ENCODE results near the gene NR5A1. TPM values are rescaled to one million over a fixed set of nuclear protein-coding genes. Genes with fewer than 3 reads are reported as not detected.

The NR5A1 gene
- polyA plus RNA-seq, 3 donors, result not detected

DNA sequence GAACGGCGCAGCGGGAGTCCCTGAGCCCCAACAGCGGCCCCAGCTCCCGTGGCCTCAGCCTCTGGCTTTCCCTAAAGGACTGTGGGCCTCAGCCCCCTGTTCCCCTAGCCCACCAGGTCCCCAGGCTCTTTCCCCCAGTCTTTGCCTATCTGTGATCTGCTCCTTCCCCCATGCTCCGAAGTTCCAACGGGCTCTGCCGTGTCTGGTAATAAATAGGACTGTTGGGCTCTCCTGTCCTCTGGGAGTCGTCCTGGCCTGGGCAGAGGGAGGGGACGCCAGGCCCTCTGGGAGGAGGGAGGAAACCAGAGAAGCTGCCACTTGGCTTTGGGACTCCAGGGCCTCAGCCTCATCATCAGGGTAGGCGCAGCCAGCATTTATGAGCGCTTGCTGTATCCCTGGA is 28.8 kb downstream of the NR5A1 start:
- peaks cover 18% of the 10 kb centered on the region for H3K4me1 Mint-ChIP-seq

DNA sequence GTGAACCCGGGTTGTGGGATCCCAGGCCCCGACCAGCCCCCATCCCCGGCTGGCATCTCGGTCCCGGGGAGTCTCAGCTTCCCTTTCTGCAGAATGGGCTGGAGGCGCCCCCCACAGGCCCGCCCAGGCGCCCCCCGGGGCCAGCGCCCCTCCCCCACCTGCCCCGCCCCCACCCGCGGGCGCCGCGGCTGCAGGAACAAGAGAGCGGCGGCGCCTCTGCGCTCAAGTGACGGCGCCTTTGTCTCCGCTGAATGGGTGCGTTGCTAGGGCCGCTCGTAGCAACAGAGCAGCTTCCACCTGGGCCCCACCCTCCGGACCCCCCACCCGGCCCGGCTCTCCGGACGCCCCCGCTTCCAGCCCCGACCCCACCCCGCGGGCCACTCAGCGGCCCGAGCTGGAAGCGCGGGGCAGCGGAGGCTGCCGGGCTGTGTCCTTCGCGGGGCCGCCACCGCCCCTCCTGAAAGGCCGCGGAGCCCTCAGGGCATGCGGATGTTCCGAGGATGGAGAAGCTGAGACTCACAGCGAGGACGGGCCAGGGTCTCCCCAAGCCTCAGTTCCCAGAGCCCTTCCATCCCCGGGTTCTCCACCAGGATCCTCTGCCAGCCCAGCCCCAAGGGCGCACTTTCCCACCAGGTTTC is 29.4 kb downstream of the NR5A1 start:
- peaks cover 0 to 23% of the 10 kb centered on the region in 2 donors for H3K27me3 ChIP-seq (ENCODE audit: control insufficient read depth in 2 of 2, insufficient read depth in 2 of 2, low read length in 2 of 2)
- WGBS (ENCODE audit: insufficient coverage), result 20% methylated on average over 32 of the region's 53 CpGs
- peak overlapping the region; percentile 41 for H3K4me2 ChIP-seq (replicated peaks; ENCODE audit: extremely low read depth, low read length, poor library complexity, severe bottlenecking)
- no peak overlapping the region for H3K9ac ChIP-seq (ENCODE audit: insufficient read depth, low read length, poor library complexity, severe bottlenecking)
- peaks cover 21 to 30% of the 10 kb centered on the region in 2 donors for H3K4me1 ChIP-seq (ENCODE audit: control insufficient read depth in 1 of 2, insufficient read depth in 2 of 2, low read length in 2 of 2)
- TF ChIP-seq, protein P1, sequence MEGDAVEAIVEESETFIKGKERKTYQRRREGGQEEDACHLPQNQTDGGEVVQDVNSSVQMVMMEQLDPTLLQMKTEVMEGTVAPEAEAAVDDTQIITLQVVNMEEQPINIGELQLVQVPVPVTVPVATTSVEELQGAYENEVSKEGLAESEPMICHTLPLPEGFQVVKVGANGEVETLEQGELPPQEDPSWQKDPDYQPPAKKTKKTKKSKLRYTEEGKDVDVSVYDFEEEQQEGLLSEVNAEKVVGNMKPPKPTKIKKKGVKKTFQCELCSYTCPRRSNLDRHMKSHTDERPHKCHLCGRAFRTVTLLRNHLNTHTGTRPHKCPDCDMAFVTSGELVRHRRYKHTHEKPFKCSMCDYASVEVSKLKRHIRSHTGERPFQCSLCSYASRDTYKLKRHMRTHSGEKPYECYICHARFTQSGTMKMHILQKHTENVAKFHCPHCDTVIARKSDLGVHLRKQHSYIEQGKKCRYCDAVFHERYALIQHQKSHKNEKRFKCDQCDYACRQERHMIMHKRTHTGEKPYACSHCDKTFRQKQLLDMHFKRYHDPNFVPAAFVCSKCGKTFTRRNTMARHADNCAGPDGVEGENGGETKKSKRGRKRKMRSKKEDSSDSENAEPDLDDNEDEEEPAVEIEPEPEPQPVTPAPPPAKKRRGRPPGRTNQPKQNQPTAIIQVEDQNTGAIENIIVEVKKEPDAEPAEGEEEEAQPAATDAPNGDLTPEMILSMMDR (IDR thresholded peaks at IDR 0.05), result no peak
- no peaks in the 10 kb centered on the region for H3K36me3 ChIP-seq (replicated peaks in 1 of 2; ENCODE audit: control insufficient read depth in 1 of 2, insufficient read depth in 2 of 2, low read length in 2 of 2)
- no peak overlapping the region for H3K27ac ChIP-seq (ENCODE audit: low read depth in 1 of 2, low read length in 2 of 2)
- H3K4me3 ChIP-seq (replicated peaks in 1 of 3; ENCODE audit: low read depth in 2 of 3, low read length in 3 of 3), result no peak overlapping the region
- no peaks in the 10 kb centered on the region for H3K79me2 ChIP-seq (ENCODE audit: insufficient read depth, low read length)
- H3K9me3 ChIP-seq (replicated peaks in 1 of 2; ENCODE audit: control insufficient read depth in 1 of 2, insufficient read depth in 1 of 2, low read length in 2 of 2), result no peaks in the 10 kb centered on the region
- Mint-ChIP-seq H3K9me3 (peaks cover 0 to 6% (median 0%) of the 10 kb centered on the region in 7 donors), H3K4me3 (peak overlapping the region in 1 of 2 donors; percentile 46), H3K4me1 (peaks cover 18% of the 10 kb centered on the region), H3K27me3 (ENCODE audit: low read depth in 3 of 3) (peaks cover 14 to 38% (median 22%) of the 10 kb centered on the region in 3 donors), H3K36me3 (no peaks in the 10 kb centered on the region), H3K27ac (no peak overlapping the region)
- no peaks in the 10 kb centered on the region for H4K20me1 ChIP-seq (ENCODE audit: insufficient read depth, low read length)
- intact Hi-C loops (cut with micrococcal nuclease), result no loop called here
- no peak for DNase-seq
- H2AFZ ChIP-seq (ENCODE audit: insufficient read depth, low read depth, low read length, poor library complexity, severe bottlenecking), result no peak overlapping the region

More for the DNA sequence above, 28.8 kb downstream of the NR5A1 start:
- Mint-ChIP-seq H3K9me3 (peaks cover 0 to 6% (median 0%) of the 10 kb centered on the region in 7 donors), H3K27me3 (ENCODE audit: low read depth in 3 of 3) (peaks cover 14 to 38% (median 20%) of the 10 kb centered on the region in 3 donors), H3K36me3 (no peaks in the 10 kb centered on the region), H3K27ac (no peak overlapping the region), H3K4me3 (peak overlapping the region in 1 of 2 donors; percentile 46)
- H3K79me2 ChIP-seq (ENCODE audit: insufficient read depth, low read length), result no peaks in the 10 kb centered on the region
- TF ChIP-seq, protein P1 (IDR thresholded peaks at IDR 0.05), result no peak
- intact Hi-C loops (cut with micrococcal nuclease), result no loop called here
- H4K20me1 ChIP-seq (ENCODE audit: insufficient read depth, low read length), result no peaks in the 10 kb centered on the region
- peaks cover 21 to 30% of the 10 kb centered on the region in 2 donors for H3K4me1 ChIP-seq (ENCODE audit: control insufficient read depth in 1 of 2, insufficient read depth in 2 of 2, low read length in 2 of 2)
- DNase-seq, result no peak
- H3K36me3 ChIP-seq (replicated peaks in 1 of 2; ENCODE audit: control insufficient read depth in 1 of 2, insufficient read depth in 2 of 2, low read length in 2 of 2), result no peaks in the 10 kb centered on the region
- peaks cover 0 to 23% of the 10 kb centered on the region in 2 donors for H3K27me3 ChIP-seq (ENCODE audit: control insufficient read depth in 2 of 2, insufficient read depth in 2 of 2, low read length in 2 of 2)
- H3K4me3 ChIP-seq (replicated peaks in 1 of 3; ENCODE audit: low read depth in 2 of 3, low read length in 3 of 3), result no peak overlapping the region
- H3K27ac ChIP-seq (ENCODE audit: low read depth in 1 of 2, low read length in 2 of 2), result no peak overlapping the region
- no peak overlapping the region for H2AFZ ChIP-seq (ENCODE audit: insufficient read depth, low read depth, low read length, poor library complexity, severe bottlenecking)
- no peaks in the 10 kb centered on the region for H3K9me3 ChIP-seq (replicated peaks in 1 of 2; ENCODE audit: control insufficient read depth in 1 of 2, insufficient read depth in 1 of 2, low read length in 2 of 2)
- WGBS (ENCODE audit: insufficient coverage), result 91% methylated on average over 8 of the region's 12 CpGs
- no peak overlapping the region for H3K9ac ChIP-seq (ENCODE audit: insufficient read depth, low read length, poor library complexity, severe bottlenecking)
- H3K4me2 ChIP-seq (replicated peaks; ENCODE audit: extremely low read depth, low read length, poor library complexity, severe bottlenecking), result no peak overlapping the region
